ENCODE data around the gene LAPTM4A. TPM values are rescaled to one million over a fixed set of nuclear protein-coding genes. Genes with fewer than 3 reads are reported as not detected.
A peak's percentile ranks its signal among the peaks of the same experiment; 100 is the strongest.

Gene LAPTM4A
- total RNA-seq, 4 donors from 2014 or later, result 88.8 to 159 (median 128) TPM

DNA sequence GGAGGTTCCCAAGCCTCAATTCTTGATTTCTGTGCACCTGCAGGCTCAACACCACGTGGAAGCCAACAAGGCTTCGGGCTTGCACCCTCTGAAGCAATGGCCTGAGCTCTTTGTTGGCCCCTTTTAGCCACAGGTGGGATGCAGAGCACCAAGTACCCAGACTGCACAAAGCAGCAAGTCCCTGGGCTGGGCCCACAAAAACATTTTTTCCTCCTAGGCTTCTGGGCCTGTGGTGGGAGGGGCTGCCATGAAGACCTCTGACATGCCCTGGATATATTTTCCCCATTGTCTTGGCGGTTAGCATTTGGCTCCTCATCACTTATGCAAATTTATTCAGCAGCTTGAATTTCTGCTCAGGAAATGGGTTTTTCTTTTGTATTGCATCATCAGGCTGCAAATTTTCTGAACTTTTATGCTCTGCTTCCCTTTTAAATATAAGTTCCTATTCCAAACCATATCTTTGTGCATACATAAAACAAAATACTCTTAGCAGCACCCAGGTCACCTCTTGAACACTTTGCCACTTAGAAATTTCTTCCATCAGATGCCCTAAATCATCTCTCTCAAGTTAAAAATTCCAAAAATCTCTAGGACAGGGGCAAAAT lies 29.9 kb downstream of the LAPTM4A start:
- WGBS, result 96% methylated on average over 3 of the region's 3 CpGs
- no peak for TF ChIP-seq POLR2A (IDR thresholded peaks at IDR 0.05)
- TF ChIP-seq POLR2AphosphoS5 (IDR thresholded peaks at IDR 0.05), result no peak
- TF ChIP-seq, protein P1, sequence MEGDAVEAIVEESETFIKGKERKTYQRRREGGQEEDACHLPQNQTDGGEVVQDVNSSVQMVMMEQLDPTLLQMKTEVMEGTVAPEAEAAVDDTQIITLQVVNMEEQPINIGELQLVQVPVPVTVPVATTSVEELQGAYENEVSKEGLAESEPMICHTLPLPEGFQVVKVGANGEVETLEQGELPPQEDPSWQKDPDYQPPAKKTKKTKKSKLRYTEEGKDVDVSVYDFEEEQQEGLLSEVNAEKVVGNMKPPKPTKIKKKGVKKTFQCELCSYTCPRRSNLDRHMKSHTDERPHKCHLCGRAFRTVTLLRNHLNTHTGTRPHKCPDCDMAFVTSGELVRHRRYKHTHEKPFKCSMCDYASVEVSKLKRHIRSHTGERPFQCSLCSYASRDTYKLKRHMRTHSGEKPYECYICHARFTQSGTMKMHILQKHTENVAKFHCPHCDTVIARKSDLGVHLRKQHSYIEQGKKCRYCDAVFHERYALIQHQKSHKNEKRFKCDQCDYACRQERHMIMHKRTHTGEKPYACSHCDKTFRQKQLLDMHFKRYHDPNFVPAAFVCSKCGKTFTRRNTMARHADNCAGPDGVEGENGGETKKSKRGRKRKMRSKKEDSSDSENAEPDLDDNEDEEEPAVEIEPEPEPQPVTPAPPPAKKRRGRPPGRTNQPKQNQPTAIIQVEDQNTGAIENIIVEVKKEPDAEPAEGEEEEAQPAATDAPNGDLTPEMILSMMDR (IDR thresholded peaks at IDR 0.05), result no peak
- TF ChIP-seq EP300 (IDR thresholded peaks at IDR 0.05), result no peak
- H3K27ac ChIP-seq, result no peak overlapping the region
- no peaks in the 10 kb centered on the region for H3K36me3 ChIP-seq
- H3K27me3 ChIP-seq, result no peaks in the 10 kb centered on the region
- no peak for DNase-seq (ENCODE audit: low spot score in 2 of 2)
- H3K9me3 ChIP-seq, result no peaks in the 10 kb centered on the region
- no peak overlapping the region for H3K4me3 ChIP-seq
- H3K4me1 ChIP-seq, result no peaks in the 10 kb centered on the region

DNA sequence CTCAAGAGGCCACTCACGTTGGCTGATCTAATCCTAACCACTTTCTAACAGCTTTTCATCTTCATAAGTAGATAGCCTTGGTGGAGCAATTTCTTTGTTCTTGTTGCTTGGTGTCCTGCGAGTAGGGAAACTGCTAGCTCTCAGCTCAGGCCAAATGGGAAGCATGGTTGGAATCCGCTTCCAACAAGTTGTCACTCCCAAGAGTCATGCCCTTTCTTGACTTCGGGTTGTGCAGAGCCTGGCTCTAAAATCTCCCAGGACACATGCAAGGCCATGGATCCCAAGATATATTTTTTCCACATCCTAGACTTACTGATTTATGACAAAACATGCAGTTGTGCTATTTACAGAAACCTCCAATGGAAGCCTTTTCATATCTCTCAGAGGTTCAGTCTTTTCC lies 31.7 kb downstream of the LAPTM4A start:
- H3K9me3 ChIP-seq, result no peaks in the 10 kb centered on the region
- H3K4me3 ChIP-seq, result no peak overlapping the region
- H3K4me1 ChIP-seq, result no peaks in the 10 kb centered on the region
- no peak for DNase-seq (ENCODE audit: low spot score in 2 of 2)
- 96% methylated on average over 4 of the region's 4 CpGs for WGBS
- H3K27ac ChIP-seq, result no peak overlapping the region
- no peaks in the 10 kb centered on the region for H3K36me3 ChIP-seq
- no peaks in the 10 kb centered on the region for H3K27me3 ChIP-seq
- TF ChIP-seq POLR2AphosphoS5 (IDR thresholded peaks at IDR 0.05), result no peak
- no peak for TF ChIP-seq EP300 (IDR thresholded peaks at IDR 0.05)
- TF ChIP-seq, protein P1 (IDR thresholded peaks at IDR 0.05), result no peak
- no peak for TF ChIP-seq POLR2A (IDR thresholded peaks at IDR 0.05)

GRCh38 chr2:20018601-20019152 lies 32.8 kb downstream of the LAPTM4A start:
- Histone ChIP-seq H3K9me3 (no peaks in the 10 kb centered on the region), H3K27me3 (no peaks in the 10 kb centered on the region), H3K4me3 (no peak overlapping the region), H3K36me3 (no peaks in the 10 kb centered on the region), H3K4me1 (no peaks in the 10 kb centered on the region), H3K27ac (no peak overlapping the region)
- WGBS, result 98% methylated on average over 2 of the region's 2 CpGs
- TF ChIP-seq, protein P1 (IDR thresholded peaks at IDR 0.05), result no peak
- no peak for TF ChIP-seq EP300 (IDR thresholded peaks at IDR 0.05)
- TF ChIP-seq POLR2AphosphoS5 (IDR thresholded peaks at IDR 0.05), result no peak
- TF ChIP-seq POLR2A (IDR thresholded peaks at IDR 0.05), result no peak
- no peak for DNase-seq (ENCODE audit: low spot score in 2 of 2)

- Histone ChIP-seq H3K27me3 (peaks cover 13% of the 10 kb centered on the region), H3K4me1 (peaks cover 13% of the 10 kb centered on the region)
These were observed 35.1 kb downstream of the LAPTM4A start for GRCh38 chr2:20016346-20016745.

GRCh38 chr2:20015482-20016083 lies 35.8 kb downstream of the LAPTM4A start:
- Histone ChIP-seq H3K27me3 (peaks cover 16% of the 10 kb centered on the region), H3K27ac (no peak overlapping the region), H3K4me1 (peaks cover 13% of the 10 kb centered on the region), H3K4me3 (no peak overlapping the region), H3K9me3 (no peaks in the 10 kb centered on the region), H3K36me3 (no peaks in the 10 kb centered on the region)
- WGBS, result 17% methylated on average over 2 of the region's 2 CpGs
- no peak for DNase-seq (ENCODE audit: low spot score in 2 of 2)
- TF ChIP-seq, protein P1 (IDR thresholded peaks at IDR 0.05), result peak; percentile 48 to 68
- TF ChIP-seq POLR2AphosphoS5 (IDR thresholded peaks at IDR 0.05) (no peak), POLR2A (IDR thresholded peaks at IDR 0.05) (no peak), EP300 (IDR thresholded peaks at IDR 0.05) (no peak)

More at GRCh38 chr2:20016346-20016745, 35.1 kb downstream of the LAPTM4A start:
- no peak for DNase-seq (ENCODE audit: low spot score in 2 of 2)
- TF ChIP-seq EP300 (IDR thresholded peaks at IDR 0.05) (no peak), POLR2A (IDR thresholded peaks at IDR 0.05) (no peak), POLR2AphosphoS5 (IDR thresholded peaks at IDR 0.05) (no peak)
- TF ChIP-seq, protein P1 (IDR thresholded peaks at IDR 0.05), result no peak
- H3K9me3 ChIP-seq, result no peaks in the 10 kb centered on the region
- no peaks in the 10 kb centered on the region for H3K36me3 ChIP-seq
- H3K27ac ChIP-seq, result no peak overlapping the region
- no peak overlapping the region for H3K4me3 ChIP-seq
